Stimulated activated CD8-positive, alpha-beta memory T cell treated with anti-CD3 and anti-CD28 coated beads, Interleukin-12 subunit alpha, Interleukin-12 subunit beta, amount 100 ng/mL, for 4 hours (primary cell): ENCODE results near the gene CFAP46.
"Not testable (repeated sequence)": the region's sequence is repeated elsewhere in the genome, so short reads cannot be mapped to it uniquely, and the experiment has no call there.

Experiments used
- DNase-seq: peaks from one replicate; pipeline ENCODE4 v3.0.0-alpha.2; 2020; ENCODE audit warnings: low read depth

CFAP46 gene

GRCh38 chr10:132826524-132827422, 115.6 kb downstream of the CFAP46 start:
- no peak for DNase-seq

GRCh38 chr10:132825783-132826523, 116.4 kb downstream of the CFAP46 start:
- DNase-seq = not testable (repeated sequence)

GRCh38 chr10:132820056-132820455, 122.3 kb downstream of the CFAP46 start:
- no peak for DNase-seq

- no peak for DNase-seq
Observed at GRCh38 chr10:132817701-132818211, 124.6 kb downstream of the CFAP46 start.

- no peak for DNase-seq
Observed at GRCh38 chr10:132816718-132817117, 125.7 kb downstream of the CFAP46 start.

GRCh38 chr10:132815168-132815857, 127.1 kb downstream of the CFAP46 start:
- no peak for DNase-seq

- no peak for DNase-seq
Observed at GRCh38 chr10:132814469-132814856, 127.9 kb downstream of the CFAP46 start.

GRCh38 chr10:132813560-132814468, 128.6 kb downstream of the CFAP46 start:
- no peak for DNase-seq

GRCh38 chr10:132813001-132813401, 129.4 kb downstream of the CFAP46 start:
- no peak for DNase-seq

GRCh38 chr10:132812520-132812919, 129.8 kb downstream of the CFAP46 start:
- DNase-seq = no peak

- DNase-seq = no peak
Observed at GRCh38 chr10:132811891-132812481, 130.4 kb downstream of the CFAP46 start.

- DNase-seq = no peak
Observed at GRCh38 chr10:132810807-132811700, 131.3 kb downstream of the CFAP46 start.

- DNase-seq = no peak
Observed at GRCh38 chr10:132810141-132810806, 132.1 kb downstream of the CFAP46 start.

- no peak for DNase-seq
Observed at GRCh38 chr10:132809232-132810140, 132.9 kb downstream of the CFAP46 start.

GRCh38 chr10:132808383-132809231, 133.8 kb downstream of the CFAP46 start:
- DNase-seq = no peak

- DNase-seq = no peak
Observed at GRCh38 chr10:132807621-132808049, 134.7 kb downstream of the CFAP46 start.

GRCh38 chr10:132806561-132807003, 135.8 kb downstream of the CFAP46 start:
- DNase-seq = no peak
